GM12878 (cell line): ENCODE data around the gene RGL1. TPM values are rescaled to one million over a fixed set of nuclear protein-coding genes. Genes with fewer than 3 reads are reported as not detected.

Source experiments
- ATF7 ChIP-seq: fragments of 450-650 bp; IDR thresholded peaks from 2 replicates; pipeline ENCODE4 v1.6.1; 2016; ENCODE audit warnings: low read depth, mild to moderate bottlenecking
- LARP7 ChIP-seq: fragments of 450-650 bp; IDR thresholded peaks from 2 replicates; pipeline ENCODE4 v1.6.1; 2017; ENCODE audit warnings: mild to moderate bottlenecking
- MAX ChIP-seq: IDR thresholded peaks from 2 replicates; pipeline ENCODE4 v1.6.1; 2012; ENCODE audit warnings: low read depth, low read length, improper control_type of control experiment
- MTA3 ChIP-seq: IDR thresholded peaks from 2 replicates; pipeline ENCODE4 v1.6.1; 2012; ENCODE audit warnings: low read length, inconsistent platforms, borderline replicate concordance
- NFYB ChIP-seq: IDR thresholded peaks from 2 replicates; pipeline ENCODE4 v1.6.1; 2011; ENCODE audit warnings: low read depth, mild to moderate bottlenecking, low read length, improper control_type of control experiment, moderate library complexity; ENCODE audit not compliant: insufficient read depth
- SPI1 ChIP-seq: IDR thresholded peaks from 2 replicates; pipeline ENCODE4 v1.6.1; 2011; ENCODE audit warnings: low read depth, mild to moderate bottlenecking, low read length, moderate library complexity, borderline replicate concordance; ENCODE audit not compliant: insufficient read depth
- TAF1 ChIP-seq: IDR thresholded peaks from 2 replicates; pipeline ENCODE4 v1.6.1; 2011; ENCODE audit warnings: mild to moderate bottlenecking, low read depth, low read length, borderline replicate concordance
- ZSCAN29 ChIP-seq: fragments of 450-650 bp; IDR thresholded peaks from 2 replicates; pipeline ENCODE4 v1.6.1; 2017; ENCODE audit warnings: mild to moderate bottlenecking, moderate library complexity
- polyA plus RNA-seq, 11 experiments: library from polyadenylated mRNA; depleted of rRNA in 4 of 11; unstranded in 6 of 11; stranded (reverse) in 5 of 11; fragments of >200 nt; fragmentation: Nextera tagmentation in 4 of 11; fragmentation: Illumina TruSeq in 1 of 11; extraction: Ambion mirVana in 4 of 11; extraction: Trizol in 1 of 11; gene quantifications; 1 replicate in 1 of 11; 2 replicates in 10 of 11; pipeline versions ENCODE4 v1.2.1 to v1.2.3, GENCODE V29; 2011 to 2016; ENCODE audit warnings: inconsistent platforms in 2 of 11, missing spikeins in 2 of 11, low read depth in 1 of 11
- total RNA-seq, 4 experiments: library from RNA; depleted of rRNA in 3 of 4; stranded (reverse); fragments of >200 nt in 3 of 4; fragmentation: Illumina TruSeq in 1 of 4; extraction: Trizol in 1 of 4; gene quantifications; 2 replicates each; pipeline versions ENCODE4 v1.2.1 to v1.2.3, GENCODE V29; 2013 to 2021
- TF ChIP-seq, protein P1 (sequence below): fragments of 450-650 bp; formaldehyde crosslinking; IDR thresholded peaks from 2 replicates; pipeline ENCODE4 v1.4.0; 2020; ENCODE audit warnings: mild to moderate bottlenecking, moderate library complexity
- TF ChIP-seq, protein P2 (sequence below): fragments of 450-650 bp; formaldehyde crosslinking; IDR thresholded peaks from 2 replicates; pipeline ENCODE4 v1.4.0; 2022; ENCODE audit warnings: mild to moderate bottlenecking, moderate library complexity

Gene RGL1
- total and polyA plus RNA-seq, 10 of the 15 experiments (the other 5 are each of a cell fraction or from before 2014, with no cell fraction given), result 8.1 to 25.0 (median 19.0) TPM

GRCh38 chr1:183774938-183775337 lies 30.0 kb upstream of the RGL1 start (continued):
- TF ChIP-seq, protein P1, sequence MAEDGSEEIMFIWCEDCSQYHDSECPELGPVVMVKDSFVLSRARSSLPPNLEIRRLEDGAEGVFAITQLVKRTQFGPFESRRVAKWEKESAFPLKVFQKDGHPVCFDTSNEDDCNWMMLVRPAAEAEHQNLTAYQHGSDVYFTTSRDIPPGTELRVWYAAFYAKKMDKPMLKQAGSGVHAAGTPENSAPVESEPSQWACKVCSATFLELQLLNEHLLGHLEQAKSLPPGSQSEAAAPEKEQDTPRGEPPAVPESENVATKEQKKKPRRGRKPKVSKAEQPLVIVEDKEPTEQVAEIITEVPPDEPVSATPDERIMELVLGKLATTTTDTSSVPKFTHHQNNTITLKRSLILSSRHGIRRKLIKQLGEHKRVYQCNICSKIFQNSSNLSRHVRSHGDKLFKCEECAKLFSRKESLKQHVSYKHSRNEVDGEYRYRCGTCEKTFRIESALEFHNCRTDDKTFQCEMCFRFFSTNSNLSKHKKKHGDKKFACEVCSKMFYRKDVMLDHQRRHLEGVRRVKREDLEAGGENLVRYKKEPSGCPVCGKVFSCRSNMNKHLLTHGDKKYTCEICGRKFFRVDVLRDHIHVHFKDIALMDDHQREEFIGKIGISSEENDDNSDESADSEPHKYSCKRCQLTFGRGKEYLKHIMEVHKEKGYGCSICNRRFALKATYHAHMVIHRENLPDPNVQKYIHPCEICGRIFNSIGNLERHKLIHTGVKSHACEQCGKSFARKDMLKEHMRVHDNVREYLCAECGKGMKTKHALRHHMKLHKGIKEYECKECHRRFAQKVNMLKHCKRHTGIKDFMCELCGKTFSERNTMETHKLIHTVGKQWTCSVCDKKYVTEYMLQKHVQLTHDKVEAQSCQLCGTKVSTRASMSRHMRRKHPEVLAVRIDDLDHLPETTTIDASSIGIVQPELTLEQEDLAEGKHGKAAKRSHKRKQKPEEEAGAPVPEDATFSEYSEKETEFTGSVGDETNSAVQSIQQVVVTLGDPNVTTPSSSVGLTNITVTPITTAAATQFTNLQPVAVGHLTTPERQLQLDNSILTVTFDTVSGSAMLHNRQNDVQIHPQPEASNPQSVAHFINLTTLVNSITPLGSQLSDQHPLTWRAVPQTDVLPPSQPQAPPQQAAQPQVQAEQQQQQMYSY, result no peak
- TF ChIP-seq MTA3, result no peak
- TF ChIP-seq LARP7, result no peak
- TF ChIP-seq ZSCAN29, result no peak
- TF ChIP-seq MAX, result no peak
- no peak for TF ChIP-seq NFYB
- no peak for TF ChIP-seq SPI1
- TF ChIP-seq ATF7, result no peak
- no peak for TF ChIP-seq TAF1
- TF ChIP-seq, protein P2, sequence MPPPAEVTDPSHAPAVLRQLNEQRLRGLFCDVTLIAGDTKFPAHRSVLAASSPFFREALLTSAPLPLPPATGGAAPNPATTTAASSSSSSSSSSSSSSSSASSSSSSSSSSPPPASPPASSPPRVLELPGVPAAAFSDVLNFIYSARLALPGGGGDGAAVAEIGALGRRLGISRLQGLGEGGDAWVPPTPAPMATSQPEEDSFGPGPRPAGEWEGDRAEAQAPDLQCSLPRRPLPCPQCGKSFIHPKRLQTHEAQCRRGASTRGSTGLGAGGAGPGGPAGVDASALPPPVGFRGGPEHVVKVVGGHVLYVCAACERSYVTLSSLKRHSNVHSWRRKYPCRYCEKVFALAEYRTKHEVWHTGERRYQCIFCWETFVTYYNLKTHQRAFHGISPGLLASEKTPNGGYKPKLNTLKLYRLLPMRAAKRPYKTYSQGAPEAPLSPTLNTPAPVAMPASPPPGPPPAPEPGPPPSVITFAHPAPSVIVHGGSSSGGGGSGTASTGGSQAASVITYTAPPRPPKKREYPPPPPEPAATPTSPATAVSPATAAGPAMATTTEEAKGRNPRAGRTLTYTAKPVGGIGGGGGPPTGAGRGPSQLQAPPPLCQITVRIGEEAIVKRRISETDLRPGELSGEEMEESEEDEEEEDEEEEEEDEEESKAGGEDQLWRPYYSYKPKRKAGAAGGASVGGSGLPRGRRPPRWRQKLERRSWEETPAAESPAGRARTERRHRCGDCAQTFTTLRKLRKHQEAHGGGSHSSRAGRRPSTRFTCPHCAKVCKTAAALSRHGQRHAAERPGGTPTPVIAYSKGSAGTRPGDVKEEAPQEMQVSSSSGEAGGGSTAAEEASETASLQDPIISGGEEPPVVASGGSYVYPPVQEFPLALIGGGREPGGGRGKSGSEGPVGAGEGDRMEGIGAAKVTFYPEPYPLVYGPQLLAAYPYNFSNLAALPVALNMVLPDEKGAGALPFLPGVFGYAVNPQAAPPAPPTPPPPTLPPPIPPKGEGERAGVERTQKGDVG (CRISPR knock-in tag), result no peak
- TF ChIP-seq, all 136 proteins: peak for 0
